ENCODE data around the gene ZNRF3.

DNA sequence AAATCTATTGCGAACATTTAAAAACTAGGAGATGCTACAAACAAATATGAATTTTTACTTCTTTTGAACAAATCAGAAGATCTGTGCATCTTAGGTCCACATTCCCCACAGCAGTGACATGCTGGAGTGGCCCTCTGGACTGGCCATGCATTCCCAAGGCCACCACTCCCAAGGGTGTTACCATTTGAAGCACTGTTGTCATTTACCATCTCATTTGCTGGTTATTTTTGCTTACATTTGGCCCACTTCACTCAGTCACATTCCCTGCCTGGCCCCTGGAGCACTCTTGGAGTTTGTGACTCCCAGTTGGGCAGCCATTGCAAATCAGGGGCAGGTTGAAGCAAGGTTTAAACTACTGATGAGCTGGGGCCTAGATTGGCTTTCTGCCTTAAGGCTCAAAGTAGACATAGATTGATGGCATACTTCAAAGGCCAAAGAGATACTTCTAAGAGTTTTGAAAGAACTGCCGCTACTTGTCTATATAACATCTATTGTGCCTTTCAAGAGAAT lies 8.5 kb upstream of the ZNRF3 start:
- TF ChIP-seq CTCF (IDR thresholded peaks at IDR 0.05) = no peak
- TF ChIP-seq POLR2AphosphoS5 (IDR thresholded peaks at IDR 0.05; ENCODE audit: insufficient read depth in 1 of 2, low read depth in 1 of 2) = no peak
- TF ChIP-seq POLR2A (IDR thresholded peaks at IDR 0.05) = no peak
